B cell (primary cell): ENCODE results near the gene PDK3.

Experiments
- EZH2 ChIP-seq: IDR thresholded peaks from 2 replicates; pipeline ENCODE4 v1.6.1; 2012; ENCODE audit warnings: borderline replicate concordance, low read depth, mild to moderate bottlenecking, moderate library complexity, low read length; ENCODE audit not compliant: insufficient read depth, poor library complexity, severe bottlenecking
- TF ChIP-seq, protein P1 (sequence below): fragments of 200-600 bp; IDR thresholded peaks from one replicate; pipeline ENCODE4 v1.8.0; 2022; ENCODE audit warnings: antibody characterized with exemption, mild to moderate bottlenecking

DNA sequence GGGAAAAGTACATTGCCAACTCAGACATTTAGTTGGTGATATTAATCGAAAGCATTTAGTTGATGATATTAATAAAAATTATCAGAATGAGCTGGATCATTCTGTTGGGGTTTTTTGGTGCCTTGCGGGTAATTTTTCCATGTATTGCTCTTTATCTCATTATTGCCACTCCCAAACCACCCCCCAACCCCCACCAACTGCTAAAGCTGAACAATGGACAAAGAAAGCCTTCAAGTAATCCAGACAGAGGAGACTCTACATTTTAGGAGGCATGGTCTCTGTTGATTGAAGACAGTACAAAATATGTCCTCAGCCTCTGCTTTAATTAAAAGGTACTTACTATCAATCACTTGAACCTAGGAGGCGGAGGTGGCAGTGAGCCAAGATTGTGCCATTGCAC lies 22.5 kb downstream of the PDK3 start:
- TF ChIP-seq, protein P1, sequence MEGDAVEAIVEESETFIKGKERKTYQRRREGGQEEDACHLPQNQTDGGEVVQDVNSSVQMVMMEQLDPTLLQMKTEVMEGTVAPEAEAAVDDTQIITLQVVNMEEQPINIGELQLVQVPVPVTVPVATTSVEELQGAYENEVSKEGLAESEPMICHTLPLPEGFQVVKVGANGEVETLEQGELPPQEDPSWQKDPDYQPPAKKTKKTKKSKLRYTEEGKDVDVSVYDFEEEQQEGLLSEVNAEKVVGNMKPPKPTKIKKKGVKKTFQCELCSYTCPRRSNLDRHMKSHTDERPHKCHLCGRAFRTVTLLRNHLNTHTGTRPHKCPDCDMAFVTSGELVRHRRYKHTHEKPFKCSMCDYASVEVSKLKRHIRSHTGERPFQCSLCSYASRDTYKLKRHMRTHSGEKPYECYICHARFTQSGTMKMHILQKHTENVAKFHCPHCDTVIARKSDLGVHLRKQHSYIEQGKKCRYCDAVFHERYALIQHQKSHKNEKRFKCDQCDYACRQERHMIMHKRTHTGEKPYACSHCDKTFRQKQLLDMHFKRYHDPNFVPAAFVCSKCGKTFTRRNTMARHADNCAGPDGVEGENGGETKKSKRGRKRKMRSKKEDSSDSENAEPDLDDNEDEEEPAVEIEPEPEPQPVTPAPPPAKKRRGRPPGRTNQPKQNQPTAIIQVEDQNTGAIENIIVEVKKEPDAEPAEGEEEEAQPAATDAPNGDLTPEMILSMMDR = no peak
- TF ChIP-seq EZH2 = no peak
